ENCODE data around the gene IL2RA.

IL2RA gene

DNA sequence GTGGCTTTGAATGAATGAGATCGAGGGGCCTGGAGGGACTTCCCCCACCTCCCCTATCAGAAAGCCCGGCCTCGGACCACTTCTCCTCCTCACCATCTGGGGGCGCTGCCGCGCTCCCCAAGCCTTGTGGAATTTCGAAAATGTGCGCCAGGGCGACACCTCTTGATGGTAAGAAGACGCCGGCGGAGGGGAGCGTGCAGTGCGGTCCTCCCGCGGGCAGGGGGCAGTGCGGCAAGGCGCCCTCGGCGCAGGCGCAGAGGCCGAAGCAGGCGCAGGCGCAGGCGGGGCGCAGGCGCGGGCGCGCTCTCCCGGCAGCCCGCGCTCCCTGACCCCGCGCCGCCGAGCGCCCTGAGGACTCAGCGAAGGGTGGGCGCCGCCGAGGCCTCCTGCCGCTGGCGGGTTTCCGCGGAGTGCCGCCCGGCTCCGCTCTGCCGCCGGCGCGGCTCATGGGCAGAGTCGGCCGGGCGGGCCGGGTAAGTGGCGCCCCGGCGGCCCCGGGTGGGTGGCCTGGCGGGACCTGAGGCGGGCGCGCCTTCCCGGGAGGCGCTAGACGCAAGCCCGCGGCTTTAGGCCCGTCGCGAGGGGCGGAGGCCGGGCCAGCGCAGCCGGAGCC lies 26.7 kb upstream of the IL2RA start, which contains the start of gene RBM17:
Gene RBM17 (plus strand): TSS at position 314 of the 613 bp plus-strand sequence. CDS start 8,032 bp downstream, outside the sequence.
- peak; percentile 84 for ATAC-seq
- TF ChIP-seq, protein P1, sequence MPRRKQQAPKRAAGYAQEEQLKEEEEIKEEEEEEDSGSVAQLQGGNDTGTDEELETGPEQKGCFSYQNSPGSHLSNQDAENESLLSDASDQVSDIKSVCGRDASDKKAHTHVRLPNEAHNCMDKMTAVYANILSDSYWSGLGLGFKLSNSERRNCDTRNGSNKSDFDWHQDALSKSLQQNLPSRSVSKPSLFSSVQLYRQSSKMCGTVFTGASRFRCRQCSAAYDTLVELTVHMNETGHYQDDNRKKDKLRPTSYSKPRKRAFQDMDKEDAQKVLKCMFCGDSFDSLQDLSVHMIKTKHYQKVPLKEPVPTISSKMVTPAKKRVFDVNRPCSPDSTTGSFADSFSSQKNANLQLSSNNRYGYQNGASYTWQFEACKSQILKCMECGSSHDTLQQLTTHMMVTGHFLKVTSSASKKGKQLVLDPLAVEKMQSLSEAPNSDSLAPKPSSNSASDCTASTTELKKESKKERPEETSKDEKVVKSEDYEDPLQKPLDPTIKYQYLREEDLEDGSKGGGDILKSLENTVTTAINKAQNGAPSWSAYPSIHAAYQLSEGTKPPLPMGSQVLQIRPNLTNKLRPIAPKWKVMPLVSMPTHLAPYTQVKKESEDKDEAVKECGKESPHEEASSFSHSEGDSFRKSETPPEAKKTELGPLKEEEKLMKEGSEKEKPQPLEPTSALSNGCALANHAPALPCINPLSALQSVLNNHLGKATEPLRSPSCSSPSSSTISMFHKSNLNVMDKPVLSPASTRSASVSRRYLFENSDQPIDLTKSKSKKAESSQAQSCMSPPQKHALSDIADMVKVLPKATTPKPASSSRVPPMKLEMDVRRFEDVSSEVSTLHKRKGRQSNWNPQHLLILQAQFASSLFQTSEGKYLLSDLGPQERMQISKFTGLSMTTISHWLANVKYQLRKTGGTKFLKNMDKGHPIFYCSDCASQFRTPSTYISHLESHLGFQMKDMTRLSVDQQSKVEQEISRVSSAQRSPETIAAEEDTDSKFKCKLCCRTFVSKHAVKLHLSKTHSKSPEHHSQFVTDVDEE (CRISPR knock-in tag; IDR thresholded peaks at IDR 0.05) = peak; percentile 21; the same call in 1 of the 2 replicates
- TF ChIP-seq OSR1 (CRISPR knock-in tag; IDR thresholded peaks at IDR 0.05) = no peak
- peak; percentile 40; the same call in 1 of the 2 replicates for TF ChIP-seq ZFP3 (CRISPR knock-in tag; IDR thresholded peaks at IDR 0.05)

DNA sequence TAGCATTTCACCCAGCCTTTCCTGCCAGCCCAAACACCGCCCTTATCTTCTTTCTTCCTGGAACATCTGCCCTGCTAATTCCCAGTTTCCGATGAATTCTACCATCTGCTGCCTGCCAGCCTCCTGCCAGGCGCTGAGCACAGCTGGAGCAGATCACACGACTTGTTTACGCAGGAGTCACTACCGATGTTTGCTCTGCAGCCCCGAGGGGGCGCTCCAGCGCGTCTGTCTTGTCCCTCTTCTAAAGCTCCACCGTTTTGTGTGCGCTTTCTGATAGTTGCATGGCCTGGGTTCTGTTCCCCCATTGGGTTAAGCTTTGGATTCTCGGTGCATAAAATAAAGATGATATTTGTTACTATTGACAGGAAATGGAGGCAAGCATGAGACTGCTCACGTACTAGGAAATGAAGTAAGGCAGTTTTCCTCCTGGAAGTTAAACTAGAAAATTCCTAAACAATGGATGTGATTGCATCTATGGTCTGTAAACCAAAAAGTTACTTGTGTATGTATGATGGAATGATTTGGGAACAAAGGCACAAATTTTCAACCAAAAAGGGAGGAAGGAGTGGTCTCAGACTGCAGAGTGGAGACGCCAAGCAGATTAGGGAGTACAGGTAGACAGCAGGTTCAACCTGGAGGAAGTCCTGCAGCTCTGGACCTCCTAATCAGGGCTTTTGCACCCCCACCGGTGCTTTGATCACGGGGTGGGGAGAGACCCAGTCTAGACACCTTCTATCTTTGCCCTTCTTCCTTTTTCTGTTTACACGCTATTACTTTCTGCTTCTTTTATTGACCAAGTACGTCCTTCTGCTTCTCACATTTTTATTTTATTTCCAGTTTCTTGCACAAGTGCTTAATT lies 24.4 kb upstream of the IL2RA start:
- ATAC-seq = peak; percentile 87
- no peak for TF ChIP-seq ZFP3 (CRISPR knock-in tag; IDR thresholded peaks at IDR 0.05)
- TF ChIP-seq, protein P1 (CRISPR knock-in tag; IDR thresholded peaks at IDR 0.05) = peak; percentile 90; the same call in 1 of the 2 replicates
- TF ChIP-seq TCF4 (CRISPR knock-in tag; IDR thresholded peaks at IDR 0.05; ENCODE audit: borderline replicate concordance) = peak; percentile 80

DNA sequence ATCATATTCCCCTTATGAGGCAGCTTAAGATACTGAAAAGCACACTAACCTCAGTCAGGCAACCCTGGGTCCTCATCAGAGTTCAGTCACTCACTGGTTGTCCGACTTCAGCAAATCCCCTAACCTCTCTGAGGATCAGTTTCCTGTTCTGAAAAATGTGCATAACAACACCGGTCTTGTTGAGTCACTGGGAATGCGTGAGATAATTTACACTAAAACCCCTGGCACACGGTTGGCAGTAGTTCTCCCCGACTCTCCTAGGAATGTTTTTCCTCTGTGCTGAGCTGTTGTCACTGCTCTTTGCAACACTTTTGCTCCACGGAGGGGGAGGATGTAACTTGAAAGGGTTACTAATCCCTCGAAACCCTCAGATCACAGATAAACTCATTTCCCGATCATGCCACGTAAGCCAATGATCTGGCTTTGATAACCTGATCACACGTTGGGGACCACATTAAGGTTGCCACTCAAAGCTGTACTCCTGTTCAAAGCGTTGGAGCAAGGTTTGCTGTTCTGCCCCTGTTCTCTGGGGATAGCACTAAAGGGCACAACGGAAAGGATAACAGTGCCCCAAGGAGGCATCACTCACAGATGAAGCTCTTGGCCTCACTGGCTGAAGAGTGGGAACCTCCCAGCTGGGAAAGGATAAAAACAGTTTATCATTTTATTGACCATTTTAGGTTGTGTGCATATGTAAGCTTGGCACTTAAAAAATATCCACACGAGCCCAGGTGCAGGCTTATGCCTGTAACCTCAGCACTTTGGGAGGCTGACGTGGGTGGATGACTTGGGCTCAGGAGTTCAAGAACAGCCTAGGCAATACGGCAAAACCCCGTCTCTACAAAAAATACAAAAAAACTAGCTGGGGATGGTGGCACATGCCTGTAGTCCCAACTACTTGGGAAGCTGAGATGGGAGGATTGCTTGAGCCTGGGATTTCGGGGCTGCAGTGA lies 21.6 kb upstream of the IL2RA start:
- no peak for ATAC-seq
- TF ChIP-seq ZNF8 (CRISPR knock-in tag; IDR thresholded peaks at IDR 0.05) = no peak
- TF ChIP-seq, protein P2, sequence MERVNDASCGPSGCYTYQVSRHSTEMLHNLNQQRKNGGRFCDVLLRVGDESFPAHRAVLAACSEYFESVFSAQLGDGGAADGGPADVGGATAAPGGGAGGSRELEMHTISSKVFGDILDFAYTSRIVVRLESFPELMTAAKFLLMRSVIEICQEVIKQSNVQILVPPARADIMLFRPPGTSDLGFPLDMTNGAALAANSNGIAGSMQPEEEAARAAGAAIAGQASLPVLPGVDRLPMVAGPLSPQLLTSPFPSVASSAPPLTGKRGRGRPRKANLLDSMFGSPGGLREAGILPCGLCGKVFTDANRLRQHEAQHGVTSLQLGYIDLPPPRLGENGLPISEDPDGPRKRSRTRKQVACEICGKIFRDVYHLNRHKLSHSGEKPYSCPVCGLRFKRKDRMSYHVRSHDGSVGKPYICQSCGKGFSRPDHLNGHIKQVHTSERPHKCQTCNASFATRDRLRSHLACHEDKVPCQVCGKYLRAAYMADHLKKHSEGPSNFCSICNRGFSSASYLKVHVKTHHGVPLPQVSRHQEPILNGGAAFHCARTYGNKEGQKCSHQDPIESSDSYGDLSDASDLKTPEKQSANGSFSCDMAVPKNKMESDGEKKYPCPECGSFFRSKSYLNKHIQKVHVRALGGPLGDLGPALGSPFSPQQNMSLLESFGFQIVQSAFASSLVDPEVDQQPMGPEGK (CRISPR knock-in tag; IDR thresholded peaks at IDR 0.05; ENCODE audit: borderline replicate concordance) = no peak

DNA sequence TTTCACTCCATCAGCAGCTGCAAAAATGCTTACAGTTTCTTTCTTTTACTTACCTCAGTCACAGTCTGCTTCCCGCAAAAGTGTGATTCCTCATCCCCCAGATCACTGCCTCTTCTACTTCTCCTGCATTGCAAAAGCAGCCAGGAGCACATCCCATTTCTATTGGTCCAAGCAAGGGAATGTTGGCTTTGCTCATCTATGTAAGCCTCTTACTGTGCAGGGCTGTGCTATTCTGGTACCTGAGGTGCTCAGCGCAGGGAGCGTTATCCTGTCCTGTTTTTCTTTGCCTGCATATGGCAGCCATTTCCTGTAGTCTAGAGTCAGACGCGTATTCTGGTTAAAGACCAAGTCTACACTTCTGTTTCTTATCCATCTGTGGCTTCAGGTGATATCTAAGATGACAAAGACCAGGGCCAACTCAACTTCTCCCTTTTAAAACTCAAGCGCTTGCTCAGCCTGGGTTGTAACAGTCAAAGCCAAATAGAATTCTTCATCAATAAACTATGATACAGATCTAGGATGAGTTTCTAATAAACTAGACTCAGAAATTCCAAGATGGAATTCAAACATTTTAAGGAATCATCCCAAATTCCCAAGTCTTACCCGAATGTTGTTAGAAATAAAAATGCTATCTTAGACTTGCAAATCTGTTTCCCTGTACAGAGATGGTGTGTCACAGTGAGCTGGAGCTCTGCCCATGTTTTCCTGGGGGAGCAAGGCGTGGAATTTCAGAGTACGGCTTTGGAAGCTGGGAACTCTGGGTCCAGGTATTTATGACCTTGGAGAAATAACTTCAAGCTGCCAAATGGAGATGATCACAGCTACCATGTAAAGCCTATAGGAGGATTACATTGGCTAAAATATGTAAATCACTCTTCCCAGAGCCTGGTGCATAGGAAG lies 20.6 kb upstream of the IL2RA start:
- no peak for ATAC-seq
- TF ChIP-seq ZFP30 (CRISPR knock-in tag; IDR thresholded peaks at IDR 0.05) (no peak), ZNF70 (CRISPR knock-in tag; IDR thresholded peaks at IDR 0.05) (no peak), GLIS3 (CRISPR knock-in tag; IDR thresholded peaks at IDR 0.05) (no peak), ARNTL (CRISPR knock-in tag; IDR thresholded peaks at IDR 0.05; ENCODE audit: borderline replicate concordance, low read depth) (no peak), ZC3H10 (CRISPR knock-in tag; IDR thresholded peaks at IDR 0.05) (no peak), RARB (CRISPR knock-in tag; IDR thresholded peaks at IDR 0.05) (no peak), ZNF8 (CRISPR knock-in tag; IDR thresholded peaks at IDR 0.05) (no peak), SNAI2 (CRISPR knock-in tag; IDR thresholded peaks at IDR 0.05) (no peak), OSR1 (CRISPR knock-in tag; IDR thresholded peaks at IDR 0.05) (no peak), ESRRG (CRISPR knock-in tag; IDR thresholded peaks at IDR 0.05) (no peak), ZFP3 (CRISPR knock-in tag; IDR thresholded peaks at IDR 0.05) (no peak), TOX (CRISPR knock-in tag; IDR thresholded peaks at IDR 0.05; ENCODE audit: borderline replicate concordance) (no peak), ISL1 (CRISPR knock-in tag; IDR thresholded peaks at IDR 0.05) (no peak), PPARA (CRISPR knock-in tag; IDR thresholded peaks at IDR 0.05; ENCODE audit: borderline replicate concordance) (no peak), TCF4 (CRISPR knock-in tag; IDR thresholded peaks at IDR 0.05; ENCODE audit: borderline replicate concordance) (no peak)
- TF ChIP-seq, protein P3, sequence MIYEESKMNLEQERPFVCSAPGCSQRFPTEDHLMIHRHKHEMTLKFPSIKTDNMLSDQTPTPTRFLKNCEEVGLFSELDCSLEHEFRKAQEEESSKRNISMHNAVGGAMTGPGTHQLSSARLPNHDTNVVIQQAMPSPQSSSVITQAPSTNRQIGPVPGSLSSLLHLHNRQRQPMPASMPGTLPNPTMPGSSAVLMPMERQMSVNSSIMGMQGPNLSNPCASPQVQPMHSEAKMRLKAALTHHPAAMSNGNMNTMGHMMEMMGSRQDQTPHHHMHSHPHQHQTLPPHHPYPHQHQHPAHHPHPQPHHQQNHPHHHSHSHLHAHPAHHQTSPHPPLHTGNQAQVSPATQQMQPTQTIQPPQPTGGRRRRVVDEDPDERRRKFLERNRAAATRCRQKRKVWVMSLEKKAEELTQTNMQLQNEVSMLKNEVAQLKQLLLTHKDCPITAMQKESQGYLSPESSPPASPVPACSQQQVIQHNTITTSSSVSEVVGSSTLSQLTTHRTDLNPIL (CRISPR knock-in tag; IDR thresholded peaks at IDR 0.05; ENCODE audit: low read depth) = no peak

All from SK-N-SH treated with all-trans-retinoic acid at 6 μM for 48 hours (cell line).